ENCODE data around the gene AVEN.
A peak's percentile ranks its signal among the peaks of the same experiment; 100 is the strongest.
"Not testable (repeated sequence)": the region's sequence is repeated elsewhere in the genome, so short reads cannot be mapped to it uniquely, and the experiment has no call there.

The AVEN gene

DNA sequence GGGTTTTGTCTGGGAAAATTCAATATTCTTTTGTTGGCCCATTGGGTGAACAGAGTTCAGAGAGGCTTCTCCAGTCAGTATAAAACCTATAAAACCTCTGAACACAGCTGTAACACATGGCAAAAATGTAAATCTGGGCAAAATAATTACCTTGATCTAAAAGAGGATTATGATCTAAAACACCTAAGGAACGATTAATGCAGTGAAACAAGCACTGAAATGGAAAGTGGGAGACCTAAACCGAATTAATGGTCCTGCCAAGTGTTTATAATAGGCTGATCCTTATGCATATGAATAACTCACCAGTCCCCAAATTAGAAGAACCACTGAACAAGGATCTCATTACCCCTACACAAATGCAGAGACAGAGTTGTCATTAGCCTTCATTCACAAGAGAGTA lies 32.6 kb downstream of the AVEN start:
- in situ Hi-C loops (cut with HindIII; ENCODE audit: low pct_ligation_motif_present, low pct_unique_long_range_greater_than_20kb, low sequenced_read_pairs) = no loop called here
- no peak for DNase-seq

- no peak for DNase-seq
- in situ Hi-C loops (cut with HindIII; ENCODE audit: low pct_ligation_motif_present, low pct_unique_long_range_greater_than_20kb, low sequenced_read_pairs) = no loop called here
Measured at GRCh38 chr15:34001536-34001935, 37.5 kb downstream of the AVEN start.

DNA sequence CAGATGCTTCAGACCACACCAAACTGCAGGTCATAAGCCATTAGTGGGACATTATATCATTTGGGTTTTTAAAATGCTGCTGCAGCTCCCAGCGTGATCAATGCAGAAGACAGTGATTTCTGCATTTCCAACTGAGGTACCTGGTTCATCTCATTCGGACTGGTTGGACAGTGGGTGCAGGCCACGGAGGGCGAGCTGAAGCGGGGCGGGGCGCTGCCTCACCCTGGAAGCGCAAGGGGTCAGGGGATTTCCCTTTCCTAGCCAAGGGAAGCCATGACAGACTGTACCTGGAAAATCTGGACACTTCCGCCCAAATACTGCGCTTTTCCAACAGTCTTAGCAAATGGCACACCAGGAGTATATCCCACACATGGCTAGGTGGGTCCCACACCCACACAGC lies 43.3 kb downstream of the AVEN start:
- not testable (repeated sequence) for DNase-seq
- in situ Hi-C loops (cut with HindIII; ENCODE audit: low pct_ligation_motif_present, low pct_unique_long_range_greater_than_20kb, low sequenced_read_pairs) = loop anchor here (25.0 kb wide), 1 partner anchor 258 kb away; no protein-coding TSS in a partner anchor

- DNase-seq = peak; percentile 45
Measured at GRCh38 chr15:33994005-33994615, 44.9 kb downstream of the AVEN start.

GRCh38 chr15:33988384-33988783 lies 50.6 kb downstream of the AVEN start:
- in situ Hi-C loops (cut with HindIII; ENCODE audit: low pct_ligation_motif_present, low pct_unique_long_range_greater_than_20kb, low sequenced_read_pairs) = loop anchor here (25.0 kb wide), 1 partner anchor 251 kb away; no protein-coding TSS in a partner anchor
- no peak for DNase-seq

More at GRCh38 chr15:33994005-33994615, 44.9 kb downstream of the AVEN start:
- in situ Hi-C loops (cut with HindIII; ENCODE audit: low pct_ligation_motif_present, low pct_unique_long_range_greater_than_20kb, low sequenced_read_pairs) = loop anchor here (25.0 kb wide), 1 partner anchor 257 kb away; no protein-coding TSS in a partner anchor

- in situ Hi-C loops (cut with HindIII; ENCODE audit: low pct_ligation_motif_present, low pct_unique_long_range_greater_than_20kb, low sequenced_read_pairs) = loop anchor here (25.0 kb wide), 1 partner anchor 250 kb away; no protein-coding TSS in a partner anchor
- no peak for DNase-seq
Measured at GRCh38 chr15:33987444-33987843, 51.6 kb downstream of the AVEN start.

DNA sequence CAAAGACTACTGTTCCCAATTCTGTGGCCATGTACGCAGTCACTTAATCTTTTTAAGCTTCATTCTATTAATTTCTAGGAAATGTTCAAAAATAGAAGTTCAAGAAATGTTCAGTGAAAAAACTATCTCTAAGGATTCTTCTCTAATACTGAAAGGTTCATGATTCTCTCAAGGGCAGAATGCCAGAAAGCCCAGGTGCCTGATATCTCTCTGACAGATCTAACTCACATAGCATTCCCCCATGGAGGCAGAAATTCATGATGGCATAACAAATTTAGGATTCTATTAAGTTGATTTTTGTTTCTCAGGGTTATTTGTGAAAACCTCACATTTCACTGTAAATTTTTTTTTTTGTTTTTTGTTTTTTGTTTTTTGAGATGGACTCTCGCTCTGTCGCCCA lies 53.3 kb downstream of the AVEN start:
- in situ Hi-C loops (cut with HindIII; ENCODE audit: low pct_ligation_motif_present, low pct_unique_long_range_greater_than_20kb, low sequenced_read_pairs) = loop anchor here (25.0 kb wide), 1 partner anchor 248 kb away; no protein-coding TSS in a partner anchor
- DNase-seq = no peak

- DNase-seq = peak; percentile 40
- in situ Hi-C loops (cut with HindIII; ENCODE audit: low pct_ligation_motif_present, low pct_unique_long_range_greater_than_20kb, low sequenced_read_pairs) = loop anchor here (25.0 kb wide), 1 partner anchor 248 kb away; no protein-coding TSS in a partner anchor
Measured at GRCh38 chr15:33985287-33985686, 53.7 kb downstream of the AVEN start.

DNA sequence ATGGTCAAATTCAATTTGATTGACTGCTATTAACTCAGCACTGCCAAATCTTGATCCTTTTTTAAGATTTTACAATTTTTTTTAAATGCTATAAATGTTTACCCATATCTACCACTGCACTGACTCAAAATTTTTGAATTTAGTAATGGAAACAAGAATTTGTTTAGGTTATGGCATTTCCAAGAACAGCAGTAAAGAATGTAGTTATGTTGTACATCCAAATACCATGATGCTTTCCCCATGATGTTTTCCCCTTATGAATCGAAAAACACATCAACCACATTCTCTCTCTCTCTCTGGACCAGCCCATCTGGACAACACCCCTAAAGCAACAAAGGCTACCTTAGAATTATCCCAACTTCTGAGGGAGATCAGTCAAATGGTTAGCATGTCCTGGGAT lies 56.5 kb downstream of the AVEN start:
- in situ Hi-C loops (cut with HindIII; ENCODE audit: low pct_ligation_motif_present, low pct_unique_long_range_greater_than_20kb, low sequenced_read_pairs) = loop anchor here (25.0 kb wide), 1 partner anchor 245 kb away; no protein-coding TSS in a partner anchor
- DNase-seq = no peak

GRCh38 chr15:33980159-33980558 lies 58.8 kb downstream of the AVEN start:
- DNase-seq = no peak
- in situ Hi-C loops (cut with HindIII; ENCODE audit: low pct_ligation_motif_present, low pct_unique_long_range_greater_than_20kb, low sequenced_read_pairs) = loop anchor here (25.0 kb wide), 1 partner anchor 243 kb away; no protein-coding TSS in a partner anchor

DNA sequence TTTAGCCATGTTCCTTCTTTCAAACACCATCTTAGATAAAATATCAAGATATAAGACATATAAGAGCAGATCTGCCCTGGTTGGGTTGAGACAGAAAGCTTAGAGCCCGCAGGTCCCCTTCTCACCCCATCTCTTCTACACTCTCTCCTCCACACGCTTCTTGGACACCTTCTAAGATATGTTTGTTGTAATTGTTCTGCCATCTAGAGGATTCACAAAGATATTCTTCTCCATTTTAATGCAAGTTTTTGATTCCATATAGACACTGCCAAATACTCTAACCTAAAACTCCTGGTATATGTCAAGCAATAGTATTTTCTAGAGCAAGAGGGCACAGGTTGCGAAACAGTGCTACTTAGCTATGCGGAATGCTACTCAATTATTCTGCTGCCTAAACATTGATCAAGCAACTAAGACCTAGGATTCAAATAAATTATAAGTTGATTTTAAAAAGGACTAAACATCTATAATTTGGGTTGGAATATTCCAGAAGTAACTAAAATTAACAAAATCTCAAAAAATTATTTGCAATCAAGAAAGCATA lies 63.9 kb downstream of the AVEN start:
- in situ Hi-C loops (cut with HindIII; ENCODE audit: low pct_ligation_motif_present, low pct_unique_long_range_greater_than_20kb, low sequenced_read_pairs) = loop anchor here (25.0 kb wide), 1 partner anchor 238 kb away; no protein-coding TSS in a partner anchor
- peak; percentile 4 for DNase-seq

GRCh38 chr15:33971811-33972210 lies 67.2 kb downstream of the AVEN start:
- no peak for DNase-seq

GRCh38 chr15:33968821-33969220 lies 70.2 kb downstream of the AVEN start:
- DNase-seq = no peak
- in situ Hi-C loops (cut with HindIII; ENCODE audit: low pct_ligation_motif_present, low pct_unique_long_range_greater_than_20kb, low sequenced_read_pairs) = no loop called here

More at GRCh38 chr15:33971811-33972210, 67.2 kb downstream of the AVEN start:
- in situ Hi-C loops (cut with HindIII; ENCODE audit: low pct_ligation_motif_present, low pct_unique_long_range_greater_than_20kb, low sequenced_read_pairs) = no loop called here

- no peak for DNase-seq
- in situ Hi-C loops (cut with HindIII; ENCODE audit: low pct_ligation_motif_present, low pct_unique_long_range_greater_than_20kb, low sequenced_read_pairs) = no loop called here
Measured at GRCh38 chr15:33968224-33968623, 70.8 kb downstream of the AVEN start, which contains the start of gene CHRM5. Gene CHRM5, plus strand, starts transcription at chr15:33968497. Its CDS starts 94,221 bp downstream, at chr15:34062718.

GRCh38 chr15:33964665-33965040 lies 74.4 kb downstream of the AVEN start:
- in situ Hi-C loops (cut with HindIII; ENCODE audit: low pct_ligation_motif_present, low pct_unique_long_range_greater_than_20kb, low sequenced_read_pairs) = no loop called here

GRCh38 chr15:33963831-33964664 lies 75.0 kb downstream of the AVEN start:
- peak; percentile 45 for DNase-seq
- in situ Hi-C loops (cut with HindIII; ENCODE audit: low pct_ligation_motif_present, low pct_unique_long_range_greater_than_20kb, low sequenced_read_pairs) = no loop called here

More at GRCh38 chr15:33964665-33965040, 74.4 kb downstream of the AVEN start:
- no peak for DNase-seq

- DNase-seq = no peak
- in situ Hi-C loops (cut with HindIII; ENCODE audit: low pct_ligation_motif_present, low pct_unique_long_range_greater_than_20kb, low sequenced_read_pairs) = no loop called here
Measured at GRCh38 chr15:33960549-33960935, 78.5 kb downstream of the AVEN start.

DNA sequence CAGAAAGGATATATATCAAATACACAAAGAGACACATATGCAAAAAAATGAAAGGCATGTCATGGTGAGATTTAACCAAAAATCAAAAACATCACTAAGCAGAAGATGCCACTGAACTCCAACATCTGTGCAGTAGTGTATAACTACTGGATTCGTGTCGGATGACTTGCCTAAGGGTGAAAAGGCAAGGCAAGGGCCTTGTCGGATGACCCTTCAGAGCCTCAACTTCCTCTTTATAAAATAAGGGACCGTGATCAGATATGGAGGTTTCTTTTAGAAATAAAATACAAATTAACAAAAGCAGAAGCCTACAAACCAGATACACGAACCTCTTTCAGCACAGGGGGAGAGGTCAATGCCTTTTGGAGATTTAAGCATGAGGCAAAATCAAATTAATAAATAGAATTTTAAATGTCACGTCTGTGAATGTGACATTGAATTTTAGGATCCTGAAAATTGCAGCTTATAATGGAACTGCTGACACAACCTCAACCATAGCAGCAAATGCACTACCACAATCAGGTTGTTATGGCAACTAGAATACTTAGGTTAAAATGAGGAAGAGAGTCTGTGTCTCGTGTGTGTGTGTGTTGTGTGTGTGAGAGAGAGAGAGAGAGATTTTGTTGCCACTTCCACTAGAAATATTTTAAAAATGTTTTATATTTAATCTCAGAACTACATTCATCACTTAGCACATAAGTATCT lies 79.0 kb downstream of the AVEN start:
- in situ Hi-C loops (cut with HindIII; ENCODE audit: low pct_ligation_motif_present, low pct_unique_long_range_greater_than_20kb, low sequenced_read_pairs) = no loop called here

More for the DNA sequence above, 79.0 kb downstream of the AVEN start:
- DNase-seq = no peak

Data from ACHN (cell line).